ENCODE measurements around the gene SPIC.

DNA sequence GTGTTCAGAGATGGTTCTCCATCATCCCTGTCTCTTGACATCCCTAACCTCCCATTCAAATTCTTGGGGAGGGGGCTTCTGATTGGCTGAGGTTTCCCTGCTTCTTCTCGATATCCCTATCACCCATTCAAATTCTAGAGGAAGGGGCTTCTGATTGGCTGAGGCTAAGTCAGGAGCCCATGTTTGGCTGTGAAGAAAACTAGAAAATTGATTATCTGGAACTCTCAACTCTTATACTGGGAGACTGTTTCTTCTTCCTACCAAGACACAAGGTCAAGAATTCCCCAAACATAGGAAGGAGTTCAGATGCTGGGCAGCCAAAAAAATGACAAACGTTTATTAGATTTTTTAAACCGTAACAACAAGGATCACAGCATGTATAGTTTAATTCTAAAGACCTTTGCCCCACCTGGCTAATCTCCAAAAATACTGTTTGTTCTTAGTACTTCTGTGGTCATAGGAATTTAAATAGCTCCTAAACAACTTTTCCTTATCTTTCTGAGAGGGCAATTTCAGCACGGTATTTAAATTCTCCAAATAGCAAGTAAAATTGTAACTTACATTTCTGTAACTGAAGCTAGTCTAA lies 26.4 kb downstream of the SPIC start:
- no peak for TF ChIP-seq CTCF (IDR thresholded peaks at IDR 0.05)
- no peak for TF ChIP-seq EZH2 (IDR thresholded peaks at IDR 0.05; ENCODE audit: borderline replicate concordance, insufficient read depth, low read depth, low read length, poor library complexity, severe bottlenecking)

All from B cell (primary cell).